ENCODE data around the gene SLC2A9. TPM values are rescaled to one million over a fixed set of nuclear protein-coding genes. Genes with fewer than 3 reads are reported as not detected.

SLC2A9 gene
- total RNA-seq, 4 donors from 2014 or later, result 0.19 to 0.89 (median 0.62) TPM

- H3K36me3 ChIP-seq, result no peaks in the 10 kb centered on the region
- H3K27me3 ChIP-seq, result no peaks in the 10 kb centered on the region
- no peak overlapping the region for H3K4me3 ChIP-seq
- ATAC-seq, result no peak
- H3K9me3 ChIP-seq, result no peaks in the 10 kb centered on the region
- no peak for DNase-seq
- intact Hi-C loops (cut with DNase I; ENCODE audit: low total_unique reads) (no loop called here), in situ Hi-C loops (cut with MboI; ENCODE audit: low sequenced_read_pairs in 4 of 4) (no loop called here)
- no peak overlapping the region for H3K27ac ChIP-seq
- no peak for TF ChIP-seq CTCF (IDR thresholded peaks at IDR 0.05 in 4 of 5, conservative IDR thresholded peaks at IDR 0.05 in 1 of 5)
- no peak for TF ChIP-seq POLR2A (IDR thresholded peaks at IDR 0.05)
- H3K4me1 ChIP-seq, result no peaks in the 10 kb centered on the region
These were observed 153.4 kb downstream of the SLC2A9 start for GRCh38 chr4:9867751-9868425.

- Histone ChIP-seq H3K27ac (no peak overlapping the region), H3K27me3 (no peaks in the 10 kb centered on the region), H3K36me3 (no peaks in the 10 kb centered on the region), H3K4me1 (no peaks in the 10 kb centered on the region), H3K9me3 (no peaks in the 10 kb centered on the region), H3K4me3 (no peak overlapping the region)
- in situ Hi-C loops (cut with MboI; ENCODE audit: low sequenced_read_pairs in 4 of 4) (no loop called here), intact Hi-C loops (cut with DNase I; ENCODE audit: low total_unique reads) (no loop called here)
- DNase-seq, result no peak
- no peak for ATAC-seq
- TF ChIP-seq CTCF (IDR thresholded peaks at IDR 0.05 in 4 of 5, conservative IDR thresholded peaks at IDR 0.05 in 1 of 5), result no peak
- no peak for TF ChIP-seq POLR2A (IDR thresholded peaks at IDR 0.05)
These were observed 154.4 kb downstream of the SLC2A9 start for GRCh38 chr4:9866931-9867330.

- DNase-seq (no peak), ATAC-seq (no peak)
- H3K4me3 ChIP-seq, result no peak overlapping the region
- no peaks in the 10 kb centered on the region for H3K27me3 ChIP-seq
- no peaks in the 10 kb centered on the region for H3K36me3 ChIP-seq
- in situ Hi-C loops (cut with MboI; ENCODE audit: low sequenced_read_pairs in 4 of 4) (no loop called here), intact Hi-C loops (cut with DNase I; ENCODE audit: low total_unique reads) (no loop called here)
- H3K27ac ChIP-seq, result no peak overlapping the region
- H3K4me1 ChIP-seq, result no peaks in the 10 kb centered on the region
- peaks cover 0 to 4% (median 0%) of the 10 kb centered on the region in 3 donors for H3K9me3 ChIP-seq
- no peak for TF ChIP-seq POLR2A (IDR thresholded peaks at IDR 0.05)
- no peak for TF ChIP-seq CTCF (IDR thresholded peaks at IDR 0.05 in 4 of 5, conservative IDR thresholded peaks at IDR 0.05 in 1 of 5)
These were observed 159.7 kb downstream of the SLC2A9 start for GRCh38 chr4:9861561-9861960.

- in situ Hi-C loops (cut with MboI; ENCODE audit: low sequenced_read_pairs in 4 of 4), result no loop called here
- Histone ChIP-seq H3K4me1 (no peaks in the 10 kb centered on the region), H3K36me3 (no peaks in the 10 kb centered on the region), H3K27me3 (no peaks in the 10 kb centered on the region), H3K9me3 (peaks cover 0 to 6% (median 0%) of the 10 kb centered on the region in 3 donors), H3K4me3 (no peak overlapping the region), H3K27ac (no peak overlapping the region)
- intact Hi-C loops (cut with DNase I; ENCODE audit: low total_unique reads), result no loop called here
- TF ChIP-seq POLR2A (IDR thresholded peaks at IDR 0.05), result no peak
- no peak for TF ChIP-seq CTCF (IDR thresholded peaks at IDR 0.05 in 4 of 5, conservative IDR thresholded peaks at IDR 0.05 in 1 of 5)
- ATAC-seq (no peak), DNase-seq (no peak)
These were observed 161.5 kb downstream of the SLC2A9 start for GRCh38 chr4:9859810-9860209.

GRCh38 chr4:9849538-9849920 is 171.8 kb downstream of the SLC2A9 start:
- in situ Hi-C loops (cut with MboI; ENCODE audit: low sequenced_read_pairs in 4 of 4), result no loop called here
- ATAC-seq, result no peak
- H3K27ac ChIP-seq, result no peak overlapping the region

More at GRCh38 chr4:9849538-9849920, 171.8 kb downstream of the SLC2A9 start:
- no peak for TF ChIP-seq CTCF (IDR thresholded peaks at IDR 0.05 in 4 of 5, conservative IDR thresholded peaks at IDR 0.05 in 1 of 5)
- TF ChIP-seq POLR2A (IDR thresholded peaks at IDR 0.05), result no peak
- intact Hi-C loops (cut with DNase I; ENCODE audit: low total_unique reads), result no loop called here
- DNase-seq, result no peak
- Histone ChIP-seq H3K4me1 (no peaks in the 10 kb centered on the region), H3K36me3 (no peaks in the 10 kb centered on the region), H3K9me3 (no peaks in the 10 kb centered on the region), H3K4me3 (no peak overlapping the region), H3K27me3 (no peaks in the 10 kb centered on the region)

Measured in gastrocnemius medialis (tissue), 4 donors.